ENCODE measurements around the gene THAP4.

The THAP4 gene

DNA sequence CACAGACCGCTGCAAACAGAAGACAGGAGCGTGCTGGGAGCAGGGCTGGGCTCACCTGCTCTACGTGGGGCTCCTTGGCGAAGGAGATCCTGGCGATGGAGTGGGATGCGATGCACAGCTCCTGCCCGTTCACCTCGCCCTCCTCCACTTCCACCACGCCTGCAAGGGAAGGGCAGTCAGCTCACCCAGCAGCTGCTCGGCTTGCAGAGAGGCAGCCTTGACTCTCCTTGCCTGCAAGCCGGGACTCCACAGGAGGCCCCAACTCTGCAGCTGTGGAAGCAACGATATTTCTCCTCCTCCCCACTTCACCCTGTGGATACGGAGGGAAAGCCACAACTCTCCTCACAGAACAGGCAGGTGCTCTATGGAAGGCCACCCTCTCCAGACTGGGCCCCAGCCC is 35.1 kb downstream of the THAP4 start:
- no peaks in the 10 kb centered on the region for H3K27me3 ChIP-seq (replicated peaks; ENCODE audit: control insufficient read depth, insufficient read depth, low read length)
- H3K36me3 ChIP-seq (ENCODE audit: control insufficient read depth, insufficient read depth, low read length) = peaks cover 19% of the 10 kb centered on the region
- TF ChIP-seq, protein P1, sequence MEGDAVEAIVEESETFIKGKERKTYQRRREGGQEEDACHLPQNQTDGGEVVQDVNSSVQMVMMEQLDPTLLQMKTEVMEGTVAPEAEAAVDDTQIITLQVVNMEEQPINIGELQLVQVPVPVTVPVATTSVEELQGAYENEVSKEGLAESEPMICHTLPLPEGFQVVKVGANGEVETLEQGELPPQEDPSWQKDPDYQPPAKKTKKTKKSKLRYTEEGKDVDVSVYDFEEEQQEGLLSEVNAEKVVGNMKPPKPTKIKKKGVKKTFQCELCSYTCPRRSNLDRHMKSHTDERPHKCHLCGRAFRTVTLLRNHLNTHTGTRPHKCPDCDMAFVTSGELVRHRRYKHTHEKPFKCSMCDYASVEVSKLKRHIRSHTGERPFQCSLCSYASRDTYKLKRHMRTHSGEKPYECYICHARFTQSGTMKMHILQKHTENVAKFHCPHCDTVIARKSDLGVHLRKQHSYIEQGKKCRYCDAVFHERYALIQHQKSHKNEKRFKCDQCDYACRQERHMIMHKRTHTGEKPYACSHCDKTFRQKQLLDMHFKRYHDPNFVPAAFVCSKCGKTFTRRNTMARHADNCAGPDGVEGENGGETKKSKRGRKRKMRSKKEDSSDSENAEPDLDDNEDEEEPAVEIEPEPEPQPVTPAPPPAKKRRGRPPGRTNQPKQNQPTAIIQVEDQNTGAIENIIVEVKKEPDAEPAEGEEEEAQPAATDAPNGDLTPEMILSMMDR (IDR thresholded peaks at IDR 0.05; ENCODE audit: insufficient read depth, low read length, poor library complexity, severe bottlenecking) = no peak
- DNase-seq (ENCODE audit: extremely low read depth, insufficient read length) = no peak
- no peak overlapping the region for H3K4me3 ChIP-seq (replicated peaks; ENCODE audit: low read depth, low read length)

DNA sequence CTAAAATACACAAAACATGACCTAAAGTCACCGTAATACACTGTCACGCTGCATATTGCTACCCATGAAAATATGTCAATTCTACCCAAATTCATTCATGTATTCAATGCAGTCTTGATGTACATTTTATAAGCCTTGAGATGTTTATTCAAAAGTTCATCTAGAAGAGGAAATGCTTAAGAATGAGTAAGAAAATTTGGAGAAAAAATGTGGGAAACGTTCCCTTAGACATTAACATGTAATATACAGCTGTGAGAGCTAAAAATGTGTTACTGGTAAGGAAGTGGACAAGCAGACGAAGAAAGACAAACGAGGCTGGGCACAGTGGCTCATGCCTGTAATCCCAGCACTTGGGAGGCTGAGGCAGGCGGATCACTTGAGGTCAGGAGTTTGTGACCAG is 37.3 kb downstream of the THAP4 start:
- peaks cover 15% of the 10 kb centered on the region for H3K36me3 ChIP-seq (ENCODE audit: control insufficient read depth, insufficient read depth, low read length)
- no peak for DNase-seq (ENCODE audit: extremely low read depth, insufficient read length)
- no peak overlapping the region for H3K4me3 ChIP-seq (replicated peaks; ENCODE audit: low read depth, low read length)
- H3K27me3 ChIP-seq (replicated peaks; ENCODE audit: control insufficient read depth, insufficient read depth, low read length) = no peaks in the 10 kb centered on the region
- TF ChIP-seq, protein P1 (IDR thresholded peaks at IDR 0.05; ENCODE audit: insufficient read depth, low read length, poor library complexity, severe bottlenecking) = no peak

DNA sequence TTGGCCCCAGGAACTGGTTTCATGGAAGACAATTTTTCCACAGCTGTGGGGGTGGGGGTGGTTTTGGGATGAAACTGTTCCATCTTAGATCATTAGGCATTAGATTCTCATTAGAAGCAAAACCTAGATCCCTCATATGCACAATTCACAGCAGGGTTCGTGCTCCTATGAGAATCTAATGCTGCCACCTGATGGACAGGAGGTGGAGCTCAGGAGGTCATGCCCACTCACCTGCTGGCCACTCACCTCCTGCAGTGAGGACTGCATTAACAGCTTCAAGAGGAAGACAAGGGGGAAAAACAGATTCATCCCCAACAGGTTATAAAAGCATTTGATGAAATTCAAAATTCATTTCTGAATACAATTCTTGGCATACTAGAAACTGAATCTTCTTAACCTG is 38.5 kb downstream of the THAP4 start:
- no peak overlapping the region for H3K4me3 ChIP-seq (replicated peaks; ENCODE audit: low read depth, low read length)
- H3K36me3 ChIP-seq (ENCODE audit: control insufficient read depth, insufficient read depth, low read length) = peaks cover 14% of the 10 kb centered on the region
- DNase-seq (ENCODE audit: extremely low read depth, insufficient read length) = no peak
- no peaks in the 10 kb centered on the region for H3K27me3 ChIP-seq (replicated peaks; ENCODE audit: control insufficient read depth, insufficient read depth, low read length)
- TF ChIP-seq, protein P1 (IDR thresholded peaks at IDR 0.05; ENCODE audit: insufficient read depth, low read length, poor library complexity, severe bottlenecking) = peak; percentile 21

DNA sequence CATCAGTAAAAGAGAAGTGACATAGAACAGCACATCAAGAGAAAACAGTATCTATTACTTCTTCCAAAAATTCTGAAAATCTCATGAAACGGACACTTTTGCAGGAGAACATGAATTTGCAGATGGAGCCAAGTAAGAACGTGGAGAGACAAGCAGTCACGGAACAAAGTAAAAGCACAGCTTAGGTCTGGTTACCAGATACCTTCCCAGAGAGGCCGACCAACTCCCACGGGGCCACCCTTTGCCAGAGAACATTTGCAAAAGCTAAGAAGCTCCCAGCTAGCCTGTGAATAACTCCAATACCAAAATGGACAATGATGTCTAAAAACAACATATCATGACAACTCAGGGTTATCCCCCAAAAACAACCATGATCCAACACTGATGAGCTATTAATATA is 38.9 kb downstream of the THAP4 start:
- no peak for DNase-seq (ENCODE audit: extremely low read depth, insufficient read length)
- H3K36me3 ChIP-seq (ENCODE audit: control insufficient read depth, insufficient read depth, low read length) = peaks cover 15% of the 10 kb centered on the region
- no peaks in the 10 kb centered on the region for H3K27me3 ChIP-seq (replicated peaks; ENCODE audit: control insufficient read depth, insufficient read depth, low read length)
- no peak overlapping the region for H3K4me3 ChIP-seq (replicated peaks; ENCODE audit: low read depth, low read length)
- TF ChIP-seq, protein P1 (IDR thresholded peaks at IDR 0.05; ENCODE audit: insufficient read depth, low read length, poor library complexity, severe bottlenecking) = no peak

DNA sequence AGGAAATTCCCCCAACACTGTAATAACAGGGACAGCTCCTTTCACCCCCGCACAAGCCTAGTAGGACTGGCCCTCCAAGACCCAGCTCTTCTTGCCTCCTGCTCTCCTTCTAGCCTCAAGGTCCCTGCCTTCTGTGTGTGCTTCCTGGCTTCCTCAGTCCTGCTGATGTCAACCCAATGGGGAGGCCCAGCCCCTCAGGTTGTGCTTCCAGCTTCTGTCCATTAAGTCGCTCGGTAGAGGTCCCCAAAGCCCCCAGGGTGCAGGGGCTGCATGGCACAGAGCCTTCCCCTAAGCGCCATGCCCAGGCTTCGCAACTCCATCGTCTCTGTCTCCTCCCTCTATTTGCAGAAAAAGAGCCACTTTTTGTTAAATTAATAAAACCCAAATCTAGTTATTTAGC is 39.4 kb downstream of the THAP4 start:
- Histone ChIP-seq H3K4me3 (replicated peaks; ENCODE audit: low read depth, low read length) (no peak overlapping the region), H3K36me3 (ENCODE audit: control insufficient read depth, insufficient read depth, low read length) (peaks cover 11% of the 10 kb centered on the region), H3K27me3 (replicated peaks; ENCODE audit: control insufficient read depth, insufficient read depth, low read length) (no peaks in the 10 kb centered on the region)
- TF ChIP-seq, protein P1 (IDR thresholded peaks at IDR 0.05; ENCODE audit: insufficient read depth, low read length, poor library complexity, severe bottlenecking) = no peak
- DNase-seq (ENCODE audit: extremely low read depth, insufficient read length) = no peak

DNA sequence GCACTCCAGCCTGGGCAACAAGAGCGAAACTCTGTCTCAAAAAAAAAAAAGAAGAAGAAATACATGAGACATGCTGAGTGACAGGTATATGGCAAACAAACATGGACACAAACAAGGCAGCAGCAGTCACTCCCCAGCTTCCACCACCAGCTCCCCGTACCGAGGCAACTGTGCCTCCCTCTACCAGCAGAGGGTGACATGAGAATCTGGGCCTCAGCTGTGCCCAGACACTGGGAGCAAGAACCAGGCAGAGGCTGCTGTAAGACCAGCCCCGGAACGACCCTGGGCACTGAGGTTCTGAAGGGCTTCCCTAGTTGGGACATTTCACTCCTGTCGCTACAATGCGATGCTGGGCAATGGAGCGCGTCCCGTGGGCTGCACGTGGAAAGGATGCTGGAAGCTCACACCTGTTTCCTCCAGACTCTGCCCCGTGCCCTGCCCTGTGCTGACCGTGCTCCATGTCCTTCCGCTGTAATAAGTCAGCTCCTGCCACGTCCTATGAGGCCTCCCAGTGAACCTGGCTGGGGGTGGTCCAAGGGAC is 41.3 kb downstream of the THAP4 start:
- Histone ChIP-seq H3K27me3 (replicated peaks; ENCODE audit: control insufficient read depth, insufficient read depth, low read length) (no peaks in the 10 kb centered on the region), H3K4me3 (replicated peaks; ENCODE audit: low read depth, low read length) (no peak overlapping the region), H3K36me3 (ENCODE audit: control insufficient read depth, insufficient read depth, low read length) (peaks cover 8% of the 10 kb centered on the region)
- no peak for DNase-seq (ENCODE audit: extremely low read depth, insufficient read length)
- TF ChIP-seq, protein P1 (IDR thresholded peaks at IDR 0.05; ENCODE audit: insufficient read depth, low read length, poor library complexity, severe bottlenecking) = peak; percentile 11

All from GM06990 (cell line).